ENCODE data around the gene TMEM266.
A peak's percentile ranks its signal among the peaks of the same experiment; 100 is the strongest.

The TMEM266 gene

DNA sequence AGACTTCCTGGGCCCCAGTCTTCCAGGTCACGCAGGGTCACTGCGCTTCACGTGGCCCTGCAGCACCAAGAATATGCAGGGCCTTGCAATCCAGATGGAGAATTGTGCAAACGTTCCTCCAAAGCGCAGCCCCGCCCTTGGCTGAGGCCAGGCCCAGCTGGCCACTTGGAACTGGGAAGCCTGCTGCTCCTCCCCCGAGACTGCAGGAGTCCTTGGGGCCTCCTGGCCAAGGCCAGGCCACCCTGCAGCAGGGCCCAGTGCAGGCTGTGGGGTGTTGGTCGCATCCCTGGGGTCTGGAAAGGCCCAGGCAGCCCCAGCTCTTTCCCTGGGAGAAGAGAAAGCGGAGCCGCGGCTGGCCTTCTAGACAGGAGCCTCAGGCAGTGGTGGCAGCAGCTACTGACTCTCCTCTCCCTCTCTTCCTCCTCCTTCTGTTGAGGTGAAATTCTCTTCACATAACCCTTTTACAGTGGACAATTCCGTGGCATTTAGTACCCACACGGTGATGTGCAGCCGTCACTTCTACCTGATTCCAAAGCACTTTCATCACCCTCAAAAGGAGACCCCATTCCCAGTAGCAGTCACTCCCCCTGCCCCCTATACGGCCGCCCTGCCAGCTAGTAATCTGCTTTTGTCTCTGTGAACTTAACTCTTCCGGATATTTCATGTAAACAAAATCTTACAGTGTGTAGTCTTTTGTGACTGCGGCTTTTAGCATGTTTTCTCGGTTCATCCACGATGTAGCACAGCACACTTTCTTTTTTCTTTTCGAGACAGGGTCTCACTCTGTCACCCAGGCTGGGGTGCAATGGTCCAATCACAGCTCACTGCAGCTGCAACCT is 103.9 kb downstream of the TMEM266 start:
- peak in 1 of 2 donors; percentile 5 for DNase-seq

GRCh38 chr15:76164602-76165001 is 104.8 kb downstream of the TMEM266 start:
- no peak for DNase-seq

- no peak for DNase-seq
These were observed 106.2 kb downstream of the TMEM266 start for GRCh38 chr15:76165951-76166350.

DNA sequence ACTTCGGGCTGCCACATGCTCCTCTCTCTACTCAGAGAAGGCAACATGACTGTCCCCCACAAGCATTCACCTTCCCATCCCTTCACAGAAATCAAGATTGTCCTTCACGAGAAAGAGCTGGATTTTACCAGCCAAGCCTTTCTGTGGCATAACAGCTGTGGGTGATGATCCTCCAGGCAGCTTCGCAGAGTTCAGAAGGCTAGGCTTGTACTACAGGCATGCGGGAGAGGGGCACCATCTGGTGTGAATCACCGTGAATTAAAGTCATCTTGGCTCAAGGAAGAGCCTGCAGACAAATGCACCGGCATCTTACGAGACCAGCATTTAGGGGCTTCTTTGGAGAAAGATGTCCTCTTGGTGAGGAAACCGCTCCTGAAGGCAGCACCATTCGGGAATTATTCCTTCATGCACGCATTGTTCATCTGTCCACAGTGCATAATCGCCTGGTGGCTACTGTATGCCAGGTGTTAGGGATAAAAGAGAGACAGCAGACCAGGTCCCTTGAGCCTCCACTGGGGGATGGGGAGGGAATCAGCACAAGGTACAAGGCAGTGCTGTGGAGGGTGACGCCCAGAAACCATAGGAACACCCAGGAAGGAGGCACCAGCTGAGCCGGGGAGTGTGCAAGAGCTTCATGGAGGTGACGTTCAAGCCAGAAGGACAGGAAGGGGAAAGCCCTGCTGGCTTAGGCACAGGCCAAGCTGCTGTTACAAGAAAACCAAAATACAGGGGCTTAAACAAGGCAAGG is 108.6 kb downstream of the TMEM266 start:
- no peak for DNase-seq

DNA sequence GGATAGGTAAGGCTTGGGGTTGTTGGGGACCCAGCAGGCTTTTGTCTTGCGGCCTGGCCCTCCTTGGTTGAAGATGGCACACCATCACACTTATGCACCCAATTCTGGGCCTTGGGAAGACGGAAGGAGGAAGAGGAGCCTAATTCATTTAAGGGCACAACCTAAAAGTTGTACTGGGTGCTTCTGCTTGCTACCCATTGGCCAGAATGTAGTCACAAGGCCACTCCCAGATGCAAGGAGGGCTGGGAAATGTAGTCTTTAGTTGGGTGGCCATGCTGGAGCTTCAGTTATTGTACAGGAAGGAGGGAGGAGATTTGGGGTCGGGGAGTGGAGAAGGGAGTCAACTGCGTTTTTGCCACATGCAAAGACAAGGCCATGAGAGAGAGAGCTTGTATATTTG is 109.2 kb downstream of the TMEM266 start:
- no peak for DNase-seq

- DNase-seq: no peak
These were observed 110.4 kb downstream of the TMEM266 start for GRCh38 chr15:76169911-76170800.

- no peak for DNase-seq
These were observed 113.0 kb downstream of the TMEM266 start for GRCh38 chr15:76172782-76173181.

- no peak for DNase-seq
These were observed 113.6 kb downstream of the TMEM266 start for GRCh38 chr15:76173317-76173834.

DNA sequence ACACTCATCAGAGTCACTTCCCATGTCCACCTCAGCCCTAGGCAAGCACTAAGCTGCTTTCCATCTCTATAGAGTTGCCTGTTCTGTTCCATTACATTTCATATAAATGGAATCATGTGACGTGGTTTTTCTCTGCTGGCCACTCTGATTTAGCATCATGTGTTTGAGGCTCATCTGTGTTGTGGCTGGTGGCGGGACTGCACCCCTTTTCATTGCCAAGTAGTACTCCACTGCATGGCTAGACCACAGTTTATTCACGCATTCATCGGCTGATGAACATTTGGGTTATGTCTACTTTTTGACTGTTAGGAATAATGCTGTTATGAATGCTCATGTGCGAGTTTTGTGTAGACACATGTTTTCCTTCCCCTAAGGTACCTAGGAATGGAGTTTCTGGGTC is 114.9 kb downstream of the TMEM266 start:
- DNase-seq: no peak

DNA sequence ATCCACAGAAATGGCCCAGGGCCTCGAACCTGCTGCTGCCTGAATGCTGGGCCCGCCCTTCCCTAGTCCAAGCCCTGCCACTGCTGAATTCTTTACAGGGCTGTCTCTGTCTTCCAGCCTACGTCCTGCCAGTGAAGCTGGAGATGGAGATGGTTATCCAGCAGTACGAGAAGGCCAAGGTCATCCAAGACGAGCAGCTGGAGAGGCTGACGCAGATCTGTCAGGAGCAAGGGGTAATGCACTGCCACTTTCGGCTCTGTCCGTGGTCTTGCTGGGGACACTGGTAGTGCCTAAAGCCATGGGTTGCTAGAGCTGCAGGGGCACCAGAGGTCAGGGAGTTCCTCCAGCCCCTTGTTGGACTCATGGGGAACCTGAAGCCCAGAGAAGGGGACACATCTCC is 115.7 kb downstream of the TMEM266 start:
- DNase-seq: no peak

DNA sequence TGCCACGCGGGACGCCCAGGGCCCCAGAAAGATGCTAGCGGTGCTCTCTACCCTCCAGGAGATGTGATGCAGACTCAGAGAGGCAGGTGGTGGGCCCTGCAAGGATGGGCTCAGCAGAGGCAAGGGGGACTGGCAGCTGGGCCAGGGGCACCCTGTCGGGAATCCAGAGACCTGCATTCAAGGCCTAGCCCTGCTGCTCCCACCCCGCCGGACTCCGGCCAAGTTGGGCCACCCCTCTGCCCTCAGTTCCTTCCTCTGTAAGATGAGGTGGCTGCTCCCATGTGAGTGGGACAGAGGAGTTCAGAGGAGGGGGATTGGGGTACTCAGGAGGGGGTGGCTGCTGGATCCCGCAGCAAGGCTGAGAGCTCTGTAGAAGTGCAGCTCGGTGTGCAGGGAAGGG is 116.3 kb downstream of the TMEM266 start:
- DNase-seq: no peak

DNA sequence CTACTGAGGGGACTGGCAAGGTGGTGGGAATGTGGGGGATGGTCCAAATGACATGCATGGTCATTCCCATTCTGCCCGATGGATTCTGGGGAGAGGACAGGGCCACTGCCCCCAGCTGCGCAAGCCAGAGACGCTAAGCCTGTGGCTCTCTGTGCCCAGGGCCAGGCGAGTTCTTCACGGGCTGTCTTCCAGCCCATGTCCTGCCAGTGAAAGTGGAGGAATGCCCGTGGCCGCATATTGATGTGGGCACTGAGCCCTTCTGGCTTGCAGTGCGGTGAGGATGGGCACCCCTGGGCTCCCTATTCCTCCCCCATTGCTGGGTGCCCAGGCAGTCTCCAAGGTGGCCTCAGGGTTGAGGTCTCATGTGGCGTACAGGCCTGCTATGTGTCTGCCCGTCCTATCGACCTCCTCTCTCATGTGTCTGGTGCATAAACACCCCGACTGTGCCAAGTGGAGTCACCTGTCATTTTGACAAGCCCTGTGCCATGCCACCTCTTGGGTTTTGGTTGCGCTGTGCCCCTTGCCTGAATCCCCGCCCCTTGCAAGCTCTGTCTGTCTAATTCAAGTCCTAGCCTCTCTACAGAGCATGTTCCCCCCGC is 116.8 kb downstream of the TMEM266 start:
- no peak for DNase-seq

DNA sequence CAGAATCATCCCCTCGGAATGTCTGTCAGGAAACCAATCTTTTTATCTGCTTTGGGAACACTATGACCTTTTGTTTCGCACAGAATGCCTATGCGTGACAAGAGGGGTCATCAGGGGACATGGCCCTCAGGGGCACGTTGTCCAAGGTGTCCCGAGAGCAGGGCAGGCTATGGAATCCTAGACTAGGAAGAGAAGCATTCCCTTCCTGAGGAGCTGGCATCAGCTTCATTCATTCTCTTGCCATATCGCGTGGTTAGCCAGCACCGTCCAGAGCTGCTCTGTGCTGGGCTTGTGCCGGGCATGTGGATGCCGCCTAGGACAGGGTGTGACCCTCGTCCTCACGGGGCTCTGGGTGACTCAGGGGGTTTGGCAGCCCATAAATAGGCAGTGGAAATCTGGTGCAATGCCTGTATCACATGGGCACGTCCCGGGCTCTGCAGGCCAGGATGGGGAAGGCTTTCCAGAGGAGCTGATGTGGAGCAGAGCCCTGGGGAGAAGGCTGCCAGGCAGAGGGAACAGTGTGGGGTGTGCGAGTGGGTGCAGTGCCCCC is 117.8 kb downstream of the TMEM266 start:
- no peak for DNase-seq

DNA sequence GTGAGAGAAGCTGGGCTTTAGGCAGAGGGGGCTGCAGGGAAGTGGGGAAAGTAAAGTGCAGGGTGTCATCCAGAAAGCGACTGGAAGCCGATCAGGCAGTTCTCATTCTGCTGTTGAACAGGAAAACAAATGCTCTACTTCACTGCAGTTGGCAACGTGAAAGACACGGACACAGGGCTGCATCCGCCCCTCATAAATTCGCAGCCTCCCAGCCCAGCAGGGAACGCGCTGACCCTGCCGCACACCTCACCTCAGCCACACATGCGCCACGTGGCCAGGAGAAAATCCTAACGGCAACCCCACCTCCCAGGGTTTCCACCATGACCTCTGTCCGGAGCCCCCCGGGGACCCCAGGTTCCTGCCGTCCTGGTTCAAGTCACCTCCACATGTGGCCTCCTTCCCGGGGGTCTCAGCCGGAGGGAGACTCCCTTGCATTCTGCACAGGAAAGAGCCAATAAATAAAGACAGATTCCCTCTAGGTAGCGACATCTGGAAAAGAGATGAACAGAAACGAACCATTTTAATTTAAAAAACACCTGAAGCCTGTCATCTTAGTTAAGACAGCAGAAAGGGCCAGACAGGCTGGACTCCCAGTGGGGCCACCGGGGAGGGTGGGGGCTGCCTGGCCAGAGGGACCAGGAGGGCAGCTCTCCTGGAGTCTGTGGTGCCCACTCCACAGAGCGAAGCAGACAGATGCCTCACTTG is 118.7 kb downstream of the TMEM266 start:
- DNase-seq: no peak

GRCh38 chr15:76179023-76179422 is 119.2 kb downstream of the TMEM266 start:
- no peak for DNase-seq

GRCh38 chr15:76180321-76180720 is 120.5 kb downstream of the TMEM266 start:
- DNase-seq: no peak

DNA sequence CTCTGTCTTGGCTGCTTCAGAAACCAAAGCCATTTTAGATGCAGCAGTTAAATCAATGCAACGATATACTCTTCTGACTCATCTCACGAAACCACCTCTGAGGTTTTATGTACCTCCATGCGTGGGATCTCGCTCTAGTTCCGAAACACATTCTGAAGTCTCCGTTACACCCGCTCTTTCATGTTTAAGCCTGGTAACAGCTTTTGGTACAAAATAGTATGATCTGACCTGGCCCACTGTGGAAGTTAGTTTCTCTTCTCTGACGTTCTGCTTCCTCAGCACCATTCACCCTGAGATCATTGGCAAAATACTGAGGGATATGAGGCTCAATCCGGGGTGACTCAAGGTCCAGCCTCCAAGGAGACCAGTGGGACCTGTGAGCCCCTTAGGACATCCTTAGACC is 121.9 kb downstream of the TMEM266 start:
- DNase-seq: peak in 1 of 2 donors; percentile 17

DNA sequence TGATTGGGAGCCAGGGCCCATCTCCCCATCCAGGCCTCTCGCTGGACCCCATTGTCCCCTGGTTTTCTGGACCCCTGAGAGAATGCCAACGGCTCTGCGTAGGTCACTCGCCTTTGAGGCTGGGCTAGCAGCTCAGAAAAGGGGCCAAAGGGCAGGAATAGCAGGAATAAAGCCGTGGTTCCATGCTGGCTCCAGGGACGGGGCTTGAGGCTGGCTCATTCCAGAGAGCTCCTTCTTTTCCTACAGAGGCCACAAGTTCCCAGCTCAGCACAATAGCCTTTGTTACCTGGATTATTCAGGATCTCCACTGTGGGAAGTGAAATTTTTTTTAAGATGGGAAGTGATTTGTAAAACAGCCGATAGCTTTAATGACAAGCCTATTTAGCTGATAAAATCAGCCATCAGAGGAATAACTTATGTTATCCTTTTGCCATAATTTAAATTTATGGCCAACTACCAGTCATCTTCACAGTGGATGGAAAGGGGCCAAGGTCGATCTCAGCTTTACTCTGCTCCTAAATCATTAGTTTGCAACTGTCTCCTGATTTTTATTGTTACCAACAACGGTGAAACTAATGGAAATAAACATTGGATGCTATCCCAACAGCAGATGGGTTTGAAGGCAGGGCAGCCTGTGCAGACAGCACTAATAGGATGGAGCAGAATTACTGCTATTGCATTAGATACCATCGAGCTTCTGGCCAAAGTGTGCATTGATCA is 124.3 kb downstream of the TMEM266 start:
- no peak for DNase-seq

GRCh38 chr15:76184650-76185035 is 124.9 kb downstream of the TMEM266 start:
- no peak for DNase-seq

DNA sequence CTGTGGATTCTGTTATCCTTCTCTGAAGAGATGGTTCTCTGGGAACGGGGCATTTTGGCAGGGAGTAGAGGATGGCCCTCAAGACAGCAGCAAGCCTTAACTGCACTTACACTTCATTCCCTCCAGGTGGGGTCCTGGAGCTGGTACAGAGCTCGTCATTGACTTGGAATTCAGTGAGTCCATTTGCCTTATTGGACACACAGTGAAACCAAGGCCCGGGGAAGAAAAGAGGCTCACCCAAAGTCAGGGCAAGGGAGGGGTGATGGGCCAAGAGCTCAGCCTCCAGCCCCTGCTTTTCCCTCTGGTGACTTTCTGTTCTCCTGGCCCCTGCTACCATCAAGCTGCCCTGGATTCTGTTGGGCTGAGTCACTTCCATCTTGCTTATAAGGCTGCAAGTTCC is 125.9 kb downstream of the TMEM266 start:
- peak in 1 of 2 donors; percentile 19 for DNase-seq

GRCh38 chr15:76187163-76187562 is 127.4 kb downstream of the TMEM266 start:
- DNase-seq: no peak

All from CD4-positive, alpha-beta T cell treated with Interferon alpha-2 for 1 hour (primary cell).